Astrocyte of the spinal cord (primary cell): Measurements from ENCODE around the gene GOT1.
A peak's percentile ranks its signal among the peaks of the same experiment; 100 is the strongest.

Experiments used
- DNase-seq: peaks from one replicate; pipeline ENCODE4 v3.0.0; 2011; ENCODE audit warnings: low read depth, low spot score
- H3K4me3 ChIP-seq: 2 replicates; pipeline ENCODE4 v1.5.1; 2011; ENCODE audit warnings: low read depth, mild to moderate bottlenecking, low read length, moderate library complexity
- in situ Hi-C: cut with HindIII; loops from 2 replicates; pipeline ENCODE4 v1.10.0; 2017; ENCODE audit warnings: low sequenced_read_pairs
- TF ChIP-seq, protein P1 (sequence below): IDR thresholded peaks from 2 replicates; pipeline ENCODE4 v1.5.1; 2012; ENCODE audit warnings: low read depth, mild to moderate bottlenecking, low read length, inconsistent platforms

GOT1 gene

DNA sequence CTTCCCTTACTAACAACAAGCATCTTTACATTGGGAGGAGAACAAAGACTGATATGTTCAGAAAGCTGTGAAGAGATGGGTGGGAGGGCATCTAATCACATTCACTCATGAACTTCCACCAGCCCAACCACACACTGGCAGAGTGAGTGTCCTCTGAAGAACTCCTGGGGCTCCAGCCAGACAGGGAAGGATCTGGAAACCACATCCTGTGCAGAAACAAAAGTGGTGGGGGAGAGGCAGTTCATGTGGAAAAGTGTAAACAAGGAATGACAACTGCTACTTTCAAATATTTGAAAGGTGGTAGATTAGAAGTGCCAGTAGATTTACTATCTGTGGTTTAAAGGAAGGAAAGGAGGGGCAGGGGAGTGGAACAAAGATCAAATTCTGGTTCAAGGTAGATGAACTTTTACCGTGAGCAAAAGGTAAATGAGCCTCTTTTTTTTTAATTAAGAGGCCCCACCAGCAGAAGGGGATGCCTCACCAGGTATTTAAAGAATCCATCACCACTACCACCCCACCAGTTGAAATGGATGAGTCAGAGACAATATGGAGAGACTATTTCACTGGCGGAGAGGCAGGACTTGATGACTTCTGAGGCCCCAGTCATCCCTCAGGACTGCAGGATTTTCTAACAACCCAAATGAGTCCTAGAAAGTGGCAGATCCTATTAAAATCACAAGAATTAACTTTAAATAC, 34.5 kb downstream of the GOT1 start:
- TF ChIP-seq, protein P1, sequence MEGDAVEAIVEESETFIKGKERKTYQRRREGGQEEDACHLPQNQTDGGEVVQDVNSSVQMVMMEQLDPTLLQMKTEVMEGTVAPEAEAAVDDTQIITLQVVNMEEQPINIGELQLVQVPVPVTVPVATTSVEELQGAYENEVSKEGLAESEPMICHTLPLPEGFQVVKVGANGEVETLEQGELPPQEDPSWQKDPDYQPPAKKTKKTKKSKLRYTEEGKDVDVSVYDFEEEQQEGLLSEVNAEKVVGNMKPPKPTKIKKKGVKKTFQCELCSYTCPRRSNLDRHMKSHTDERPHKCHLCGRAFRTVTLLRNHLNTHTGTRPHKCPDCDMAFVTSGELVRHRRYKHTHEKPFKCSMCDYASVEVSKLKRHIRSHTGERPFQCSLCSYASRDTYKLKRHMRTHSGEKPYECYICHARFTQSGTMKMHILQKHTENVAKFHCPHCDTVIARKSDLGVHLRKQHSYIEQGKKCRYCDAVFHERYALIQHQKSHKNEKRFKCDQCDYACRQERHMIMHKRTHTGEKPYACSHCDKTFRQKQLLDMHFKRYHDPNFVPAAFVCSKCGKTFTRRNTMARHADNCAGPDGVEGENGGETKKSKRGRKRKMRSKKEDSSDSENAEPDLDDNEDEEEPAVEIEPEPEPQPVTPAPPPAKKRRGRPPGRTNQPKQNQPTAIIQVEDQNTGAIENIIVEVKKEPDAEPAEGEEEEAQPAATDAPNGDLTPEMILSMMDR, result no peak
- H3K4me3 ChIP-seq, result no peak overlapping the region
- peak; percentile 77 for DNase-seq
- in situ Hi-C loops, result no loop called here

DNA sequence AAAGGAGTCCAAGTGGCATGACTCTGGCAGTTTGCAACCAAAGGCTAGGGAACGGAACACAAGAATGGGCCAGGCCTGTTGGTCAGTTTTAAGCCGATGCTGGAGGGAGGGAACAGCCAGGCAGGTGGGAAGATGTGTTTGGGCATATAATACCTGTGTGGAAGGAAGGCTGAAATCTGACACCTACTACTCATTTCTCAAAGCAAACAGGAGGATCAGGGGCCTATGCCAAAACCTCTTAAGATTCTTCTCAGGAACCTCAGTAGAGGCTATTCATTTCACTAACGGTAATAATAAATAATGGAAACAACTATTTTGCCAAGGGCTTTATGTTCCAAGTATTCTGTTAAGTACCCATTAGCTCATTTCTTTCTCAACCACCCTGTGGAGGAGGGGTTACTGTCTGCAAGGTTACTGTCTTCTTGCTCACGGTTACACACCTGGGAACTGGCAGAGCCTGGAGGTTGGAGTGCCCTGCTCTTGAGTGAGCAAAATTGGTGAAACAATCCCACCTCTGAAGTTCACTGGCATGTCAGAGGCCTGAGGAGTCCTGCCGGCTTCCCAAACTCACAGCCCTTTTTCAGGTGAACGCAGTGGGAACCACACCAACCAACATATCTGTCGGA, 35.5 kb downstream of the GOT1 start:
- in situ Hi-C loops, result no loop called here
- no peak for DNase-seq
- TF ChIP-seq, protein P1, result no peak
- no peak overlapping the region for H3K4me3 ChIP-seq

DNA sequence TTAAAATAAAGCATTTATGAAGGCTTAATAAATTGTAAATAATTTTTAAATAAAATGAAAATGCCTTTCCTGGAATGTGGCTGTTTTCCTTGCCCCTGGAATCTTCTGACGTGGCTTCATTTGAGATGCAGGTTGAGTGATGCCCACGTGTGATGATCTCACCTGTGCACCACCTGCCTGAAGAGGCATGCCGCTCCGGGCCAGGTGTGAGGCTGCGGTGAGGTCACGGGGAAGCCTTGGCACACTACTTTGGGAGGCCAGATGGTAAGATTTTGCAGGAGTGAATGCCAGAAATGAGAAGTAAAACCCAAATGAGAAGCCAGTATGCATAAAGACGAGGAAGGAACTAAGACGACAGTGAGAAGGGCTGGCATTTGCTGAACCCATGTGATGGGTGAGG, 36.2 kb downstream of the GOT1 start:
- TF ChIP-seq, protein P1, result no peak
- no peak overlapping the region for H3K4me3 ChIP-seq
- DNase-seq, result no peak
- in situ Hi-C loops, result no loop called here

DNA sequence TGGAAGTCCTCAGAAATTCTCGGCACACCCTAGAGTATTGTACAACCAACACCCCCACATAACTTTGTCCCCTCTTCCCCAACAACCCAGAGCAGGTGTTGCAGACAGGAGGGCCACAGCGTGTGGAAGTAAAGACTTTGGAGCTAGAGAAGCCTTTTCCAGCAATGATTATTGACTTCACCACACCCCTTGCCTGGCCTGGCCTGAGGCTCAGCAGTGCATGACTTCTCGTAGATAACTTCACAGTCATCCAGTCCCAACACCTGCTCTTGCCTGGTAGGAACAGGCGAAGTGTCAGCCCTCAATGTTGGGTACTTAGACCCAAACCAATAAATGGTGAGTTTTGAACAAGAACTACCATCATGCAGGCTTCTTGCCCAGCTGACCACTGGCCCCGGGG, 36.7 kb downstream of the GOT1 start:
- DNase-seq, result no peak
- TF ChIP-seq, protein P1, result no peak
- in situ Hi-C loops, result no loop called here
- no peak overlapping the region for H3K4me3 ChIP-seq

DNA sequence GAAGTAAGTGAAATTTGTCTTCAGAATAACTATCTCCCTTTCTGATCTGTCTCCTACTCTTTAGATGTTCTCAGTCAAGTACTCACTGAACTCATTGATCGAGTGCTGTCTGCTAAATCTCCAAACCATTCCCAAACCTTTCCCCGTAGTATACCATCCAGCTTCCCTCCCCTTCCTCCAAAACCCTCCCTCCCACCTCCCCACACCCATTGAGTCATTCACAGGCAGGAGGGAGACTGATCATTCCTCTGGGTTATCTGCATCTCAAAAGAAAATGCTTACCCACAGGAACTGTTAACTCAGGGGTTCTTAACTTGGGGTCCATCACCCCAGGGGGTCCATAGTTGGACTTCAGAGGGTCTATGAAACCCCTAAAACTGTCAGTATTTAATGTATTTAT, 37.4 kb downstream of the GOT1 start:
- no peak overlapping the region for H3K4me3 ChIP-seq
- no peak for DNase-seq
- TF ChIP-seq, protein P1, result no peak
- in situ Hi-C loops, result no loop called here

DNA sequence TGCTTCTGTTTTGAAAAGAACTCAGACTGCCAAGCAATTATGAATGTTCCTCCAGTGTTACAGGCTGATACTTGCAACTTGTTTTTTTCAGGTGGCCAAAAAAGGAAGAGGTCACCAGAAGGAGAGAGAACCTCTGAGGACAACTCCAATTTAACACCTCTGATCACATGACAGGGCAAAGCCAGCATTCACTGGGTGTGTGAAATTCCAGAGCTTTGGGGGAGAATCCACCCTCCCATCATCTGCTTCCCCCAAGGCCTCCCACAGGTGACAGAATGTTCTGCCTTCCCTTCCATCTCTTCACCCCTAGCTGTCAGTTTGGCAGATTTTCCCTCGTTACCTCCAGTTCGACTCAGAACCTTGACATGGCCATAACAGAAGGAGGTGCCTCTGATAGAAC, 39.1 kb downstream of the GOT1 start:
- DNase-seq, result no peak
- TF ChIP-seq, protein P1, result no peak
- in situ Hi-C loops, result no loop called here
- H3K4me3 ChIP-seq, result no peak overlapping the region
